DMS 273 (cell line): ENCODE measurements around the gene ZNF221.
A peak's percentile ranks its signal among the peaks of the same experiment; 100 is the strongest.
"Not testable (repeated sequence)": the region's sequence is repeated elsewhere in the genome, so short reads cannot be mapped to it uniquely, and the experiment has no call there.

Source experiments
- DNase-seq: peaks from one replicate; lab custom pipeline; 2025; ENCODE audit not compliant: unreplicated experiment; lab: John Stamatoyannopoulos, UW

ZNF221 gene

GRCh38 chr19:43950834-43951645 lies at the start of gene ZNF221:
Gene ZNF221 (plus strand): TSS chr19:43951228. CDS start chr19:43962727, 11,499 bp downstream.
- DNase-seq = peak; percentile 97

- DNase-seq = no peak
These were observed 49.3 kb upstream of the ZNF221 start for GRCh38 chr19:43901395-43902390.

GRCh38 chr19:43902399-43902798 lies 48.6 kb upstream of the ZNF221 start:
- no peak for DNase-seq

GRCh38 chr19:43905897-43906296 lies 45.1 kb upstream of the ZNF221 start:
- DNase-seq = no peak

- DNase-seq = no peak
These were observed 44.3 kb upstream of the ZNF221 start for GRCh38 chr19:43906774-43907173.

- no peak for DNase-seq
These were observed 42.4 kb upstream of the ZNF221 start for GRCh38 chr19:43908659-43909058.

GRCh38 chr19:43910884-43911283 lies 40.1 kb upstream of the ZNF221 start:
- DNase-seq = no peak

GRCh38 chr19:43913383-43913782 lies 37.6 kb upstream of the ZNF221 start:
- DNase-seq = no peak

- no peak for DNase-seq
These were observed 37.0 kb upstream of the ZNF221 start for GRCh38 chr19:43914051-43914450.

- DNase-seq = no peak
These were observed 27.2 kb upstream of the ZNF221 start for GRCh38 chr19:43923875-43924274.

GRCh38 chr19:43928820-43929219 lies 22.2 kb upstream of the ZNF221 start:
- DNase-seq = no peak

- DNase-seq = peak; percentile 22
These were observed 16.7 kb upstream of the ZNF221 start for GRCh38 chr19:43934055-43934984.

GRCh38 chr19:43934985-43935708 lies 15.9 kb upstream of the ZNF221 start, which contains the start of gene ZNF45:
Gene ZNF45 (minus strand): TSS chr19:43935282. CDS start chr19:43922185, 13,097 bp downstream.
- DNase-seq = peak; percentile 97

GRCh38 chr19:43936188-43936587 lies 14.8 kb upstream of the ZNF221 start:
- DNase-seq = peak; percentile 61

GRCh38 chr19:43939557-43940260 lies 11.3 kb upstream of the ZNF221 start:
- DNase-seq = no peak

GRCh38 chr19:43940719-43941118 lies 10.3 kb upstream of the ZNF221 start:
- no peak for DNase-seq

- no peak for DNase-seq
These were observed 9.8 kb upstream of the ZNF221 start for GRCh38 chr19:43941209-43941608.

- DNase-seq = not testable (repeated sequence)
These were observed 3.6 kb upstream of the ZNF221 start for GRCh38 chr19:43947412-43947811.

GRCh38 chr19:43949803-43950202 lies 1.2 kb upstream of the ZNF221 start:
- DNase-seq = not testable (repeated sequence)
